ENCODE results near the gene SERTAD3.
"Not testable (repeated sequence)": the region's sequence is repeated elsewhere in the genome, so short reads cannot be mapped to it uniquely, and the experiment has no call there.

SERTAD3 gene

DNA sequence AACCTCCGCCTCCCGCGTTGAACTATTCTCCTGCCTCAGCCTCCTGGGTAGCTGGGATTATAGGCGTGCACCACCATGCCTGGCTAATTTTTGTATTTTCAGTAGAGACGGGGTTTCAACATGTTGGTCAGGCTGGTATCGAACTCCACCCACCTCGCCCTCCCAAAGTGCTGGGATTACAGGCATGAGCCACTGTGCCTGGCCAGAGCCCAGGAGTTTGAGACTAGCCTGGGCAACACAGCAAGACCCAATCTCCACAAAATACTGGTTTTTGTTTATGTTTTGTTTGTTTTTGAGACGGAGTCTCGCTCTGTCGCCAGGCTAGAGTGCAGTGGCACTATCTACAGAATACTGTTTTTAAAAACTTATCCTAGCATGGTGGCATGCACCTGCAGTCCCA, 13.9 kb downstream of the SERTAD3 start:
- FAIRE-seq; DNase-seq (ENCODE audit: extremely low spot score, insufficient read length, low read depth): not testable (repeated sequence)

DNA sequence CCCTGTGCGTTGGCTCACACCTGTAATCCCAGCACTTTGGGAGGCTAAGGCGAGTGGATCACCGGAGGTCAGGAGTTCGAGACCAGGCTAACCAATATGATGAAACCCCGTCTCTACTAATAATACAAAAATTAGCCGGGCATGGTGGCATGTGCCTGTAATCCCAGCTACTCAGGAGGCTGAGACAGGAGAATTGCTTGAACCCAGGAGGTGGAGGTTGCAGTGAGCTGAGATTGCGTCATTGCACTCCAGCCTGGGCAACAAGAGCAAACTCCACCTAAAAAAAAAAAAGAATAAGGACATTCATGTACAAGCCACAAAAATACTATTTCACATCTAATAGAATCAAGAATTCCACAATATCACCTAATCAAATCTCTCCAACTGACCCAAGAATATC, 15.9 kb downstream of the SERTAD3 start:
- not testable (repeated sequence) for FAIRE-seq; DNase-seq (ENCODE audit: extremely low spot score, insufficient read length, low read depth)

DNA sequence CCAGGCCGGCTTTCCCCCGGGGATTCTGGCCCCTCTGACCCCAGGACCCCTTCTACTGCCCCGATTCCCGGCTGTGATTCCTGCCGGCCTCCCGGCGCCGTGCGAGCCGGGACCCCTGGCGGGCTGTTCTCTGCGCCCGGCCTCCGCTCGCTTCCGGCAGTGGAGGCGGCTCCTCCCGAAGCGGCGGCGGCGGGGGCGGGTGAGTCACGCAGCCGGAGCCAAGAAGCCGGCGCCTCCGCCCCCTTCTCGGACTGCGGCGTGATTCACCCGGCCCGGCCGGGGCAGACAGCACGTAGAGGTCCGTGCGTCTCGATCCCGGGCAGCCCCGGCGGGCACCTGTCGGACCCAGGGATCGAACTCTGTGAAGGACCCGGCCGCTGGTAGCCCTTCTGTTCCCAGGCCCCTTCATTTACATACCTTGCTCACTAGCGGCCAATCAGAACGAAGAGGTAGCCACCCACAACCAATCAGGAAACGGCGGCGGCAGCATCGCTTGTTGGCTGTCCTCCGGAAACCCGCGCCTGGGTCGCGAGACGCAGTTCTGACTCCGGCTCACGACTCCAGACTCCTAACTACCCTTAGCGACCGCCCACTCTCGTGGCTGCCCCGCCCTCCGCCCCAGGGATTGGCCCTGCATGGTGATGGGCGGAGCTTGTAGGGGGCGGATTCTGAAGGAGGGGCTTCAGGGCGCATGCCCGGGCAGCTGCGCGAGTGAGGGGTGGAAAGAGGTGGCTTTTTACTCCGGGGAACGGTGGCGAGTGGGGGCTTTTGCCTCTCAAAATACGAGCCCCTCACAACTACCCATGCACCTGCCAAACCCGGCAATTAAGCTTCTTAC, 18.5 kb downstream of the SERTAD3 start, which contains the start of gene SERTAD1:
Gene SERTAD1, minus strand, starts transcription at position 543 of the 838 bp plus-strand sequence. CDS start 2,446 bp downstream, outside the sequence.
- DNase-seq (ENCODE audit: extremely low spot score, insufficient read length, low read depth): peak; percentile 96
- FAIRE-seq: peak; percentile 98

GRCh38 chr19:40424637-40425449, 19.3 kb downstream of the SERTAD3 start:
- no peak for FAIRE-seq
- no peak for DNase-seq (ENCODE audit: extremely low spot score, insufficient read length, low read depth)

DNA sequence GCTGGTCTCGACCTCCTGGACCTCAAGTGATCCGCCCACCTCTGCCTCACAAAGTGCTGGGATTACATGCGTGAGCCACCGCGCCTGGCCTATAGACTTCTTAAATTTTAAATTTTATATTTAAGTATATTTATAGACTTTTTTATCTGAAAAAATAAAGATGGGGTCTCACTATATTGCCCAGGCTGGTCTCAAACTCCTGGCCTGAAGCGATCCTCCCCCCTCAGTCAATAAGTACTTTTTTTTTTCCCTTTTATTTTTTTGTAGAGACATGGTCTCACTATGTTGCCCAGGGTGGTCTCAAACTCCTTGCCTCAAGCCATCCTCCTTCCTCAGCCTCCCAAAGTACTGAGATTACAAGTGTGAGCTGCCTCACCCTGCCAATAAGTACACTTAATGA, 20.2 kb downstream of the SERTAD3 start:
- DNase-seq (ENCODE audit: extremely low spot score, insufficient read length, low read depth) (no peak), FAIRE-seq (no peak)

- DNase-seq (ENCODE audit: extremely low spot score, insufficient read length, low read depth) (no peak), FAIRE-seq (no peak)
Measured at GRCh38 chr19:40422748-40423566, 21.2 kb downstream of the SERTAD3 start.

- FAIRE-seq: no peak
- DNase-seq (ENCODE audit: extremely low spot score, insufficient read length, low read depth): no peak
Measured at GRCh38 chr19:40421993-40422747, 22.0 kb downstream of the SERTAD3 start.

GRCh38 chr19:40420766-40421765, 23.1 kb downstream of the SERTAD3 start:
- no peak for DNase-seq (ENCODE audit: extremely low spot score, insufficient read length, low read depth)
- peak; percentile 73 for FAIRE-seq

DNA sequence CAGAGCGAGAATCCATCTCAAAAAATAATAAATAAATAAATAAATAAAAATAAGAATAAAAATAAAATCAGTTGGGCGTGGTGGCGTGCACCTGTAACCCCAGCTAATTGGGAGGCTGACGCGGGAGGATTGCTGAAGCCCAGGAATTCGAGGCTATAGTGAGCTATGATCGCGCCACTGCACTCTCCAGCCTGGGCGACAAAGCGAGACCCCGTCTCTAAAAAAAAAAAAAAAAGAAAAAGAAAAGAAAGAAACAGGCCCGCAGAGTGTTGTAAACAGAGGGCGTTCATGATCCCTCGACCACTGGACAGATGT, 23.7 kb downstream of the SERTAD3 start:
- DNase-seq (ENCODE audit: extremely low spot score, insufficient read length, low read depth): no peak
- no peak for FAIRE-seq

DNA sequence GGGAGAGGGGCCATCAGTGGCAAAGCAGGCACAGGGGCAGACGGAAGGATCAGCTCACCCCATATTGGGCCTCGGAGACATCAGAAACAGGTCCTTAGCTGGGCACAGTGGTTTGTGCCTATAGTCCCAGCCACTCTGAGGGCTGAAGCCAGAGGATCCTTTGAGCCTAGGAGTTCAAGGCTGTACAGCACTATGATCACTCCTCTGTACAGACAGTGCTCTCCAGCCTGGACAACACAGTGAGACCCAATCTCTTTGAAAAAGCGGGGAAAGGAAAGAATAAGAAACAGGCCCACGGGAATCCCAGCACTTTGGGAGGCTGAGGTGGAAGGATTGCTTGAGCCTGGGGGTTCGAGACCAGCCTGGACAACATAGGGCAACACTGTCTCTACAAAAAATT, 24.4 kb downstream of the SERTAD3 start:
- DNase-seq (ENCODE audit: extremely low spot score, insufficient read length, low read depth) (no peak), FAIRE-seq (no peak)

GRCh38 chr19:40419066-40419612, 25.0 kb downstream of the SERTAD3 start:
- no peak for FAIRE-seq
- no peak for DNase-seq (ENCODE audit: extremely low spot score, insufficient read length, low read depth)

- FAIRE-seq (no peak), DNase-seq (ENCODE audit: extremely low spot score, insufficient read length, low read depth) (no peak)
Measured at GRCh38 chr19:40418040-40418439, 26.1 kb downstream of the SERTAD3 start.

GRCh38 chr19:40417643-40417981, 26.5 kb downstream of the SERTAD3 start:
- DNase-seq (ENCODE audit: extremely low spot score, insufficient read length, low read depth) (no peak), FAIRE-seq (no peak)

DNA sequence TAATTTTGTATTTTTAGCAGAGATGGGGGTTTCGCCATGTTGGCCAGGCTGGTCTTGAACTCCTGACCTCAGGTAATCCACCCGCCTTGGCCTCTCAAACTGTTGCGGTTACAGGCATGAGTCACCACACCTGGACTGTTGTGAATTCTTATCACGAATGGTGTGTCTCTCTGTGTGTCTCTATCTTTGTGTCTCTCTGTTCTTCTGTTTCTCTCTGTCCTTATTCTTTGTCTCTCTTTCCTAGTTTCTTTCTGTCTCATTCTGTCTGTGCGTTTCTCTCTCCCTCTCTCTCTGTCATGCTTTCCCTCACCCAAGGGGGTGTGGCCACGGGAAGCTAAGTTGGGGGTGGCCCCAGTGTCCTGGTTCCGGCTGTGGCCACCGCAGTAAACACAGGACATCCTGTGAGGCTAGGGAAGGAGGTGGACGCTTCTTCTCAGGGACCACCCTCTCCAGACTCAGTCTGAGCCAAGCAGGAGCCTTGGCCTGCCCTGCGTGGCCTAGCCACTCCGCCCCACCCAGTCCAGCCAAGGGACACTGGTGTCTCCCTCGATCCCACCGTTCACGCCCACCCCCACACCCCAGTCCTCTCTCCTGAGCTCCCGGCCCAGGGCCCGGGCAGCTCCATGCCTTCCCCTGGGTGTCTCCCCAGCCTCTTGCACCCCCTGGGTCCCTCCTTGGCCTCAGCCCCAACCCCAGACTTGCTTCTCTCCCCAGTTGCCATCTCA, 27.1 kb downstream of the SERTAD3 start:
- DNase-seq (ENCODE audit: extremely low spot score, insufficient read length, low read depth): no peak
- FAIRE-seq: peak; percentile 71

DNA sequence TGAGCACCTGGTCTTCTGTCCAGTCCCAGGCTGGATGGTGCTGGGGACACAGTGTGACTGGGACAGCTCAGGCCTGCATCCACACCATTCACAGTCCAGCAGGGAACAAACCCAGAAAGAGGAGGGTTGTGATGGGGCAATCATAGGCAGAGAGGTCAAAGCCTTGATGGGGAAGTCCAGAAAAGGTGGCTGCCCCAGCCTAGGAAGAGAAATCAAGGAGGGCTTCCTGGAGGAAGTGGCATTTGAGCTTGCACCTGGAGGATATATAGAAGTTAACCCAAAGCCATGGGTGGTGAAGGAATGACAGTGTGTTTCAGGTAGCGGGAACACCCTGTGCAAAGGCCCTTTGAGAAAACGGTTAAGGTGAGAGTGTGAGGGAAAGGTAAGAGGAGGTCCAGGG, 28.4 kb downstream of the SERTAD3 start:
- FAIRE-seq: no peak
- DNase-seq (ENCODE audit: extremely low spot score, insufficient read length, low read depth): no peak

- no peak for DNase-seq (ENCODE audit: extremely low spot score, insufficient read length, low read depth)
Measured at GRCh38 chr19:40414542-40415535, 29.3 kb downstream of the SERTAD3 start.

More at GRCh38 chr19:40414542-40415535, 29.3 kb downstream of the SERTAD3 start:
- no peak for FAIRE-seq
